Mesenchymal stem cell (in vitro differentiated cells and primary cell): ENCODE data around the gene PPM1D.

Experiments used
- DNase-seq: peaks from one replicate; pipeline ENCODE4 v3.0.0-alpha.2; 2013
- H2AFZ ChIP-seq: one replicate; pipeline ENCODE4 v1.6.1; 2013; ENCODE audit warnings: low read depth, mild to moderate bottlenecking, control low read depth, inconsistent platforms, low read length, moderate library complexity
- H2AK5ac ChIP-seq: 2 replicates; pipeline ENCODE4 v1.6.1; 2013; ENCODE audit warnings: low read length, moderate library complexity, mild to moderate bottlenecking, inconsistent platforms; ENCODE audit not compliant: severe bottlenecking
- H2BK120ac ChIP-seq: one replicate; pipeline ENCODE4 v1.6.1; 2013; ENCODE audit warnings: low read depth, mild to moderate bottlenecking, inconsistent platforms, low read length, moderate library complexity
- H2BK12ac ChIP-seq, 2 experiments: one replicate each; pipeline ENCODE4 v1.6.1; 2013; ENCODE audit warnings: inconsistent platforms in 2 of 2, low read length in 2 of 2, mild to moderate bottlenecking in 2 of 2, moderate library complexity in 2 of 2, control low read depth in 1 of 2
- H2BK15ac ChIP-seq: one replicate; pipeline ENCODE4 v1.6.1; 2013; ENCODE audit warnings: mild to moderate bottlenecking, low read depth, inconsistent platforms; ENCODE audit not compliant: poor library complexity, severe bottlenecking
- H2BK5ac ChIP-seq: 2 replicates; pipeline ENCODE4 v1.6.1; 2013; ENCODE audit warnings: low read depth, mild to moderate bottlenecking, low read length, control low read depth, inconsistent platforms; ENCODE audit not compliant: poor library complexity, severe bottlenecking
- H3K14ac ChIP-seq, 2 experiments: one replicate each; pipeline ENCODE4 v1.6.1; 2013; ENCODE audit warnings: inconsistent platforms in 2 of 2, low read length in 2 of 2, control low read depth in 1 of 2, mild to moderate bottlenecking in 1 of 2, moderate library complexity in 1 of 2
- H3K18ac ChIP-seq, 2 experiments: one replicate each; pipeline ENCODE4 v1.6.1; 2013; ENCODE audit warnings: inconsistent platforms in 2 of 2, low read length in 2 of 2, control low read depth in 1 of 2, low read depth in 1 of 2, mild to moderate bottlenecking in 1 of 2
- H3K23ac ChIP-seq, 2 experiments: one replicate each; pipeline ENCODE4 v1.6.1; 2013; ENCODE audit warnings: inconsistent platforms in 2 of 2, low read length in 2 of 2, mild to moderate bottlenecking in 2 of 2, moderate library complexity in 2 of 2, control low read depth in 1 of 2
- H3K27ac ChIP-seq: 2 replicates; pipeline ENCODE4 v1.5.1; 2013; ENCODE audit warnings: mild to moderate bottlenecking, moderate library complexity, low read length, control low read depth, inconsistent platforms; ENCODE audit not compliant: poor library complexity, severe bottlenecking
- H3K27me3 ChIP-seq, 2 experiments: 2 replicates each; pipeline versions ENCODE4 v1.6.1 to v1.7.0; 2013; ENCODE audit warnings: low read length in 2 of 2, mild to moderate bottlenecking in 2 of 2, moderate library complexity in 2 of 2, control low read depth in 1 of 2, inconsistent platforms in 1 of 2; ENCODE audit not compliant: control insufficient read depth in 1 of 2, insufficient read depth in 1 of 2
- H3K36me3 ChIP-seq, 2 experiments: 2 replicates each; pipeline versions ENCODE4 v1.6.1 to v1.7.0; 2013; ENCODE audit warnings: low read length in 2 of 2, control low read depth in 1 of 2, inconsistent platforms in 1 of 2, low read depth in 1 of 2, mild to moderate bottlenecking in 1 of 2; ENCODE audit not compliant: insufficient read depth in 2 of 2, control insufficient read depth in 1 of 2
- H3K4ac ChIP-seq, 2 experiments: one replicate each; pipeline ENCODE4 v1.6.1; 2013; ENCODE audit warnings: inconsistent platforms in 2 of 2, low read length in 2 of 2, mild to moderate bottlenecking in 2 of 2, moderate library complexity in 2 of 2, control low read depth in 1 of 2, low read depth in 1 of 2
- H3K4me1 ChIP-seq: 2 replicates; pipeline ENCODE4 v1.6.1; 2013; ENCODE audit warnings: low read depth, low read length, control low read depth; ENCODE audit not compliant: control insufficient read depth, insufficient read depth
- H3K4me2 ChIP-seq: 2 replicates; pipeline ENCODE4 v1.6.1; 2013; ENCODE audit warnings: low read length, mild to moderate bottlenecking, inconsistent platforms; ENCODE audit not compliant: poor library complexity, severe bottlenecking
- H3K4me3 ChIP-seq, 2 experiments: 2 replicates each; pipeline versions ENCODE4 v1.5.1 to v1.7.0; 2013; ENCODE audit warnings: low read length in 2 of 2, mild to moderate bottlenecking in 2 of 2, control low read depth in 1 of 2, low read depth in 1 of 2; ENCODE audit not compliant: insufficient read depth in 1 of 2
- H3K79me1 ChIP-seq: replicated peaks from 2 replicates; pipeline ENCODE4 v1.6.1; 2013; ENCODE audit warnings: mild to moderate bottlenecking, control low read depth, low read length, inconsistent platforms; ENCODE audit not compliant: poor library complexity, severe bottlenecking
- H3K9ac ChIP-seq: 2 replicates; pipeline ENCODE4 v1.7.0; 2013; ENCODE audit warnings: mild to moderate bottlenecking, low read length, moderate library complexity
- H3K9me3 ChIP-seq: 2 replicates; pipeline ENCODE4 v1.7.0; 2013; ENCODE audit warnings: mild to moderate bottlenecking, low read length; ENCODE audit not compliant: control insufficient read depth
- H4K8ac ChIP-seq: one replicate; pipeline ENCODE4 v1.6.1; 2013; ENCODE audit warnings: inconsistent platforms, mild to moderate bottlenecking, low read length, moderate library complexity
- H4K91ac ChIP-seq: one replicate; pipeline ENCODE4 v1.6.1; 2013; ENCODE audit warnings: mild to moderate bottlenecking, low read length, inconsistent platforms
- WGBS: methylation state at CpG from one replicate; pipeline ENCODE4 v1.1.7; 2013; ENCODE audit warnings: mixed read lengths; 5-methylcytosine and 5-hydroxymethylcytosine counted together

PPM1D gene

DNA sequence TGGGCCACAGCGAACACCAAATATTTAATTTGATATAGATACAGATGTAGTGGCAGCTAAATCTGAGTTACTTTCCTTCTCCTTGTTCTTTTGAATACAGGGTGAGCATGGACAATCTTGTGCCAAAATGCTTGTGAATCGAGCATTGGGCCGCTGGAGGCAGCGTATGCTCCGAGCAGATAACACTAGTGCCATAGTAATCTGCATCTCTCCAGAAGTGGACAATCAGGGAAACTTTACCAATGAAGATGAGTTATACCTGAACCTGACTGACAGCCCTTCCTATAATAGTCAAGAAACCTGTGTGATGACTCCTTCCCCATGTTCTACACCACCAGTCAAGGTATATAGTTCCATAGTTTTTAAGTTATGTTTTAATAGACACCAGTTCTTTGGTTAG is 56.5 kb downstream of the PPM1D start:
- WGBS: 97% methylated on average over 4 of the region's 5 CpGs
- no peak overlapping the region for H3K9ac ChIP-seq
- H3K23ac ChIP-seq: no peak overlapping the region
- no peak overlapping the region for H3K4ac ChIP-seq
- H3K27ac ChIP-seq: no peak overlapping the region
- H3K4me2 ChIP-seq: no peak overlapping the region
- no peak overlapping the region for H2BK120ac ChIP-seq
- no peak overlapping the region for H2AK5ac ChIP-seq
- no peak overlapping the region for H4K8ac ChIP-seq
- H3K14ac ChIP-seq: no peak overlapping the region
- no peak overlapping the region for H2AFZ ChIP-seq
- no peak overlapping the region for H3K4me3 ChIP-seq
- no peaks in the 10 kb centered on the region for H3K27me3 ChIP-seq
- H4K91ac ChIP-seq: no peak overlapping the region
- no peak overlapping the region for H2BK15ac ChIP-seq
- H2BK12ac ChIP-seq: no peak overlapping the region
- no peak overlapping the region for H2BK5ac ChIP-seq
- no peaks in the 10 kb centered on the region for H3K4me1 ChIP-seq
- no peaks in the 10 kb centered on the region for H3K9me3 ChIP-seq
- H3K36me3 ChIP-seq: peaks cover 7 to 29% of the 10 kb centered on the region in 2 experiments
- H3K79me1 ChIP-seq: peaks cover 5% of the 10 kb centered on the region
- DNase-seq: no peak
- H3K18ac ChIP-seq: no peak overlapping the region

DNA sequence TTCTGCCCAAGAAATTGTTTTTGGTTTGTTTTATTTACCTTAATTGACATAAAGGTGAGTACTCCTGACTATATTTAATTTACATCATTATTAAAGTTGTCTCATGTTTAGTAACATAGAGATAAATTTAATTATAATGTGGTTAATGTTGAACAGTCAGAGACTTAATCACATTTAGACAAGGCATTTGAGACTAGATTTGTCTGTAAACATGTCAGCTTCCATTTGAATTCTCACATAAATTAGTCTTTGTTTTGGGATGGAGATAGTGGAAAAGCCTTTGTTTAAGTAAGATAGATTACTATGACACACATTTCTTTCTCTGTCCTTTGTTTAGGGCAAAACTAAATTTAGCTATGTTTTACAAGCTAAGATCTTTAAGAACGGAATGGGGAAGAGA is 59.2 kb downstream of the PPM1D start:
- H2BK120ac ChIP-seq: no peak overlapping the region
- H2BK5ac ChIP-seq: no peak overlapping the region
- no peak overlapping the region for H3K4ac ChIP-seq
- H3K27ac ChIP-seq: no peak overlapping the region
- no peak overlapping the region for H3K14ac ChIP-seq
- H3K27me3 ChIP-seq: no peaks in the 10 kb centered on the region
- H4K91ac ChIP-seq: no peak overlapping the region
- no peak overlapping the region for H3K18ac ChIP-seq
- no peaks in the 10 kb centered on the region for H3K4me1 ChIP-seq
- no peak overlapping the region for H4K8ac ChIP-seq
- 97% methylated on average over 1 of the region's 1 CpG for WGBS
- H2BK15ac ChIP-seq: no peak overlapping the region
- no peak overlapping the region for H3K23ac ChIP-seq
- H3K4me3 ChIP-seq: no peak overlapping the region
- H2BK12ac ChIP-seq: no peak overlapping the region
- no peaks in the 10 kb centered on the region for H3K9me3 ChIP-seq
- H2AK5ac ChIP-seq: no peak overlapping the region
- H3K4me2 ChIP-seq: no peak overlapping the region
- H3K36me3 ChIP-seq: peaks cover 9 to 32% of the 10 kb centered on the region in 2 experiments
- no peak overlapping the region for H3K9ac ChIP-seq
- peaks cover 9% of the 10 kb centered on the region for H3K79me1 ChIP-seq
- no peak overlapping the region for H2AFZ ChIP-seq
- DNase-seq: no peak

DNA sequence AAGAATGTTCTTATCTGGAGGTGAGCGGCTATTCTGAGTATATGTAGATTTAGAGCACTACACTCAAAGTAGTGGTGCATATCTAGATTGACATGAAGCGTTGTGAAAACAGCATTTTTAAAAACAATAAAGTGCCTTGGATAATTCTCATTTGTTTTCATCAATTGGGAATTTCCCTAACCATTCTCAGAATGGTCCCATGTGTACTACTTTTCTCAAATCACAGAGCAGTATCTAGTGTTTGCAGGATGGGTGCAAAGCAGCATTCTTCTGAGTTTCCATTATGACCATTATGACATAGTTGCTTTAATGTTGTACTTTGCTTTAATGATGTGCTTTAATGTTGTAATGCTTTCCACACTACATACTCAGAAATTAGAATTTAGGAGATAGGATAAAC is 61.5 kb downstream of the PPM1D start:
- no peaks in the 10 kb centered on the region for H3K4me1 ChIP-seq
- WGBS: 100% methylated on average over 1 of the region's 2 CpGs
- H2BK12ac ChIP-seq: no peak overlapping the region
- H2AK5ac ChIP-seq: no peak overlapping the region
- peaks cover 20 to 42% of the 10 kb centered on the region in 2 experiments for H3K36me3 ChIP-seq
- H4K8ac ChIP-seq: no peak overlapping the region
- no peak overlapping the region for H3K9ac ChIP-seq
- no peak overlapping the region for H3K4ac ChIP-seq
- peaks cover 13% of the 10 kb centered on the region for H3K79me1 ChIP-seq
- H3K4me2 ChIP-seq: no peak overlapping the region
- H3K23ac ChIP-seq: no peak overlapping the region
- H2BK120ac ChIP-seq: no peak overlapping the region
- DNase-seq: no peak
- H3K27ac ChIP-seq: no peak overlapping the region
- no peak overlapping the region for H3K18ac ChIP-seq
- no peak overlapping the region for H2AFZ ChIP-seq
- H3K14ac ChIP-seq: no peak overlapping the region
- no peak overlapping the region for H2BK15ac ChIP-seq
- H3K27me3 ChIP-seq: no peaks in the 10 kb centered on the region
- no peak overlapping the region for H2BK5ac ChIP-seq
- H3K4me3 ChIP-seq: no peak overlapping the region
- no peak overlapping the region for H4K91ac ChIP-seq
- H3K9me3 ChIP-seq: no peaks in the 10 kb centered on the region

DNA sequence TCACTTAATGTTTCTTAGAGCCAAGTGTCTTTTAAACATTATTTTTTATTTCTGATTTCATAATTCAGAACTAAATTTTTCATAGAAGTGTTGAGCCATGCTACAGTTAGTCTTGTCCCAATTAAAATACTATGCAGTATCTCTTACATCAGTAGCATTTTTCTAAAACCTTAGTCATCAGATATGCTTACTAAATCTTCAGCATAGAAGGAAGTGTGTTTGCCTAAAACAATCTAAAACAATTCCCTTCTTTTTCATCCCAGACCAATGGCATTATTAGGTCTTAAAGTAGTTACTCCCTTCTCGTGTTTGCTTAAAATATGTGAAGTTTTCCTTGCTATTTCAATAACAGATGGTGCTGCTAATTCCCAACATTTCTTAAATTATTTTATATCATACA is 64.0 kb downstream of the PPM1D start:
- H2BK12ac ChIP-seq: no peak overlapping the region
- peaks cover 14 to 30% of the 10 kb centered on the region in 2 experiments for H3K36me3 ChIP-seq
- no peak overlapping the region for H3K23ac ChIP-seq
- no peak overlapping the region for H3K9ac ChIP-seq
- H3K4me3 ChIP-seq: no peak overlapping the region
- no peak overlapping the region for H3K18ac ChIP-seq
- H2AK5ac ChIP-seq: no peak overlapping the region
- no peaks in the 10 kb centered on the region for H3K27me3 ChIP-seq
- no peak overlapping the region for H2AFZ ChIP-seq
- no peak overlapping the region for H4K91ac ChIP-seq
- H2BK5ac ChIP-seq: no peak overlapping the region
- H3K79me1 ChIP-seq: peaks cover 14% of the 10 kb centered on the region
- no peak overlapping the region for H3K27ac ChIP-seq
- H4K8ac ChIP-seq: no peak overlapping the region
- DNase-seq: no peak
- H3K4ac ChIP-seq: no peak overlapping the region
- H3K9me3 ChIP-seq: no peaks in the 10 kb centered on the region
- no peak overlapping the region for H3K4me2 ChIP-seq
- no peak overlapping the region for H2BK120ac ChIP-seq
- H3K4me1 ChIP-seq: no peaks in the 10 kb centered on the region
- no peak overlapping the region for H3K14ac ChIP-seq
- no CpG with 5 or more reads among the region's 1 CpG for WGBS
- no peak overlapping the region for H2BK15ac ChIP-seq
